HG02571 (cell line): ENCODE data around the gene CIDEB.

Experiments
- ATAC-seq: cut with Tn5 transposase; IDR thresholded peaks from one replicate; pipeline ENCODE4 v1.9.1; 2021; ENCODE audit warnings: mild to moderate bottlenecking, moderate library complexity; ENCODE audit not compliant: unreplicated experiment

The CIDEB gene

GRCh38 chr14:24313913-24314312, 6.1 kb upstream of the CIDEB start:
- no peak for ATAC-seq

- no peak for ATAC-seq
Observed at GRCh38 chr14:24312736-24313507, 5.1 kb upstream of the CIDEB start.

- no peak for ATAC-seq
Observed at GRCh38 chr14:24311837-24312615, 4.2 kb upstream of the CIDEB start.

DNA sequence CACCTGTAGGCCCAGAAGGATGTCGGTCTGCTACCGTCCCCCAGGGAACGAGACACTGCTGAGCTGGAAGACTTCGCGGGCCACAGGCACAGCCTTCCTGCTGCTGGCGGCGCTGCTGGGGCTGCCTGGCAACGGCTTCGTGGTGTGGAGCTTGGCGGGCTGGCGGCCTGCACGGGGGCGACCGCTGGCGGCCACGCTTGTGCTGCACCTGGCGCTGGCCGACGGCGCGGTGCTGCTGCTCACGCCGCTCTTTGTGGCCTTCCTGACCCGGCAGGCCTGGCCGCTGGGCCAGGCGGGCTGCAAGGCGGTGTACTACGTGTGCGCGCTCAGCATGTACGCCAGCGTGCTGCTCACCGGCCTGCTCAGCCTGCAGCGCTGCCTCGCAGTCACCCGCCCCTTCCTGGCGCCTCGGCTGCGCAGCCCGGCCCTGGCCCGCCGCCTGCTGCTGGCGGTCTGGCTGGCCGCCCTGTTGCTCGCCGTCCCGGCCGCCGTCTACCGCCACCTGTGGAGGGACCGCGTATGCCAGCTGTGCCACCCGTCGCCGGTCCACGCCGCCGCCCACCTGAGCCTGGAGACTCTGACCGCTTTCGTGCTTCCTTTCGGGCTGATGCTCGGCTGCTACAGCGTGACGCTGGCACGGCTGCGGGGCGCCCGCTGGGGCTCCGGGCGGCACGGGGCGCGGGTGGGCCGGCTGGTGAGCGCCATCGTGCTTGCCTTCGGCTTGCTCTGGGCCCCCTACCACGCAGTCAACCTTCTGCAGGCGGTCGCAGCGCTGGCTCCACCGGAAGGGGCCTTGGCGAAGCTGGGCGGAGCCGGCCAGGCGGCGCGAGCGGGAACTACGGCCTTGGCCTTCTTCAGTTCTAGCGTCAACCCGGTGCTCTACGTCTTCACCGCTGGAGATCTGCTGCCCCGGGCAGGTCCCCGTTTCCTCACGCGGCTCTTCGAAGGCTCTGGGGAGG, 3.1 kb upstream of the CIDEB start, which contains the start of gene LTB4R:
Gene LTB4R, plus strand, starts transcription at position 857 of the 959 bp plus-strand sequence. CDS start 4,150 bp downstream, outside the sequence.
- ATAC-seq = peak; percentile 55

DNA sequence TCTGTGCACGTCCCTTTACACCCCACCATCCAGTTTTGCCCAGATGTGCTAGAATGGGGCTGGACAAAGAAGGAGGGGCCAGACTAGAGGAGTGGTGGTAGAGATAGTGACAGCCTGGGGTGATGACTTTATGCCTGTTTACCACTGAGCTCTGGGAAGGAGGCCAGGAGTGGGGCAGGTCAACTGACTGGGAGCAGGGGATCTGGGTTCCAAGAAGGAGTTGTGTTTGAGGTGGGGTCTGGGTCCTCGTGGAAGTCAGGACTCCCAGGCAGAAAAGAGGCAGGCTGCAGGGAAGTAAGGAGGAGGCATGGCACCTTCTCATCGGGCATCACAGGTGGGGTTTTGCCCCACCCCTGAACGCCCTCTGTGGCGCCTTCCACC, 2.5 kb upstream of the CIDEB start:
- no peak for ATAC-seq

- no peak for ATAC-seq
Observed at GRCh38 chr14:24309538-24310264, 1.9 kb upstream of the CIDEB start, which contains the start of gene LTB4R2. Gene LTB4R2, plus strand, starts transcription at chr14:24310140. Its CDS starts 525 bp downstream, at chr14:24310665.

DNA sequence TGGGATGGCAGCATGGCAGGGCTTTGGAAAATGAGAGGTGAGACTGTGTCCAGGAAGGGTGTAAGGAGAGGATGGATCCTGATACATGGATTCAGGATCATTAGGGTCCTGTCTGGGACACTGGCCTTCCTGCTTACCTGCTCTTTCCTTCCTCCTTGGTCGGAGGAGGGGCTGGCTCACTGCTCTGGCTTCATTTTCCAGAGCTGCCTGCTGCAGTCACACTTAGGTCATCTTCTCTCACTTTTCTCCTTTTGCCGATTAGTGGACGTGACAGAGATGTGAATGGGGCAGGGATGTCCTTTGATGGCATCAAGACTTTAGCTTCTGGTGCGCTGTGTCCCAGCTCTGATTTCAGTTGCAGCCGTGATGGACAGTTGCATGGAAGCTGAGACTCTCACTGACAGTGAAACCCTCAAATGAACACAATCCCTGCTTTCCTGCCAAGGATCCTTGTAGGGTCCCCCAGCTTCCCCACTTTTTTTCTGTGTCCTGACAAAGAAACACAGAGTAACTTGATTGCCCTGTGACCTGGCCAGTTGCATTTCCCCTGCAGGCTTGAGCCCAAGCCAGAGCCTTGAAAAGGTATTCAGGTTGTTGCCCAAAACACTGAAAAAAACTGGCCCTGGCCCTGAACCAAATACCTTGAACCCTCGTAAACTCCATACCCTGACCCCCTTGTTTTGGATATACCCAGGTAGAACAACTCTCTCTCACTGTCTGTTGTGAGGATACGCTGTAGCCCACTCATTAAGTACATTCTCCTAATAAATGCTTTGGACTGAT, 756 bp upstream of the CIDEB start:
- ATAC-seq = no peak

DNA sequence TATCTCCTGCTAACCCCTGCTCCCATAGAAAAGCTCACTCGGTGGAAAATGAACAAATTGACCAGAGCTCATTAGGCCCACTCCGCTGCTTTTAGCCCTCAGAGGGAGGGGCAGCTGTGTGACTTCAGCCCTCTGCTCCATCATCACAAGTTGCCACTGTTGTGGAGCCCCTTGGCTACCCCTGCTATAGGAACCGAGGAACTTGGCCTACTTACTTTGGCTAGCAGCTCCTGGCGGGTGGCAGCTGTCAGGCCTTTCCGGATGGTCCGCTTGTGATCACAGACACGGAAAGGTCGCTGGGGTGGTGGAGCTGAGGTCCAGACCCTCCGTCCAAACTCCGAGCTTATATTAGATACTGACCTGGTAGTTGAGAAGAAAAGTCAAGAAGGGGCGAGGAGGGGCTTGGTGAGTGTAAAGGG, 612 bp downstream of the CIDEB start:
- ATAC-seq = no peak

GRCh38 chr14:24304019-24304387, 3.8 kb downstream of the CIDEB start:
- ATAC-seq = no peak

DNA sequence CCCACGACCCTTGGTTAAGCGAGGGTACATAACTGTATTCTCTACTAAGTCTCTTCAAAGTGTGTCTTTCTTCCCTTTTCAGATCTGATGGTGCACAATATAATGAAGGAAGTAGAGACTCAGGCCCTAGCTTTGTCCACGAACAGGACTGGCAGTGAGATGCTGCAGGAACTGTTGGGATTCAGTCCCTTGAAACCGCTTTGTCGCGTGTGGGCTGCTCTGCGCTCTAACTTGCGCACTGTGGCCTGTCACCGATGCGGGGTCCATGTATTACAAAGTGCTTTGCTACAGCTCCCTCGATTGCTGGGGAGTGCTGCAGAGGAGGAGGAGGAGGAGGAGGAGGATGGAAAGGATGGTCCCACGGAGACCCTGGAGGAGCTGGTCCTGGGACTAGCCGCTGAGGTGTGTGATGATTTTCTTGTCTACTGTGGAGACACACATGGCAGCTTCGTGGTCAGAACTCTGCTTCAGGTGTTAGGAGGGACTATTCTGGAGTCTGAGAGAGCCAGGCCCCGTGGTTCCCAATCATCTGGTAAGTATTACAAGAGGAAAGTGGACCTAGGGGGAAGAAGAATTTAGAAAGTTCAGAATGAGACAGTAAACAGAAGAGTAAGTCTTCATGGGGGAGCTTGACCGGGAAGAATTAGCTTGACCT, 7.3 kb downstream of the CIDEB start:
- no peak for ATAC-seq

DNA sequence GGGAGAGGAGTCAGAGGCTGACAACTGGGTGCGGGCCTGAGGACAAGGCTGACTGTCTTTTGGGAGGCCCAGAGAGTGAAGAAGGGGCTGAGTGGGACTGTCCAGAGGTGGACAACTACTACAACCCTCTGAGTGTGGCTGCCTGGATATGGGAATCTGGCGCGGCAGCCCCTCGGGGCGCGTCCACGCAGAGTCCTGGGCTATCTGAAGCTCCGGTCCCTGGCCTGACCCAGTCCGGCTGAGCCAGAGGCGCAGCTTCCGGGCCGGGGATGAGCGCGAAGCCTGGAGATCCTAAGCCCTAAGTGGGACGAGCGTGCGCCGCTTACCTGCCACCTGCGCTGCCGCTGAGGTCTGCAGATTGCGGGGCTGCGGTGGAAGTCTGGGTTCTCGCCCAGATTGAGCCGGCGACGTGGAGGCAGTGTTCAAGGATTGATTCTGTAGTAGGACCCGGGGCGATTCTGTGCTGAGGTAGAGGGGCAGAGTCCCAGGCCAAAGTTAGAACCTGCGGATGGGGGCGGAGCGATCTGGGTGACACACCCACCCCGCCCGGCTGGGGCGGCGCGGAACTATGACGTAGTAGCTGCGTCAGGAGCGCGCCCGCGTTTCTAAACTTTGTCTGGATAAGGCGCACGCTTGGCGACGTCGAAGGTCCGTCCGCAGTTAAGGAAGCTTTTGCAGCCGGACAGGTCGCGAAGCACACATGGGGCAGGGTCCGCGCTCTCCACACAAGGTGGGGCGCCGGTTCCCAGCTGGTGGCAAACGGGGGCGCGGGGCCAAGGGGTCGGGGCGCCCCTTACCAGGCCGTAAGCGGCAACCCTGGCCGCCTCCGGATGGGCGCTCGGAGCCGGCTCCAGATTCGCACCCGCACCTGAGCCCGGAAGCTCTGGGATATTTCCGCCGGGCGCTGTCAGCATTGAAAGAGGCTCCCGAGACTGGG, 8.3 kb downstream of the CIDEB start, which contains the start of the genes DHRS1 and NOP9:
Gene DHRS1, minus strand, starts transcription at position 526 of the 937 bp plus-strand sequence. CDS start 674 bp downstream, outside the sequence.
Gene NOP9, plus strand, starts transcription at position 596 of the 937 bp plus-strand sequence. Its CDS starts 105 bp downstream, at position 701.
- peak; percentile 59 for ATAC-seq

DNA sequence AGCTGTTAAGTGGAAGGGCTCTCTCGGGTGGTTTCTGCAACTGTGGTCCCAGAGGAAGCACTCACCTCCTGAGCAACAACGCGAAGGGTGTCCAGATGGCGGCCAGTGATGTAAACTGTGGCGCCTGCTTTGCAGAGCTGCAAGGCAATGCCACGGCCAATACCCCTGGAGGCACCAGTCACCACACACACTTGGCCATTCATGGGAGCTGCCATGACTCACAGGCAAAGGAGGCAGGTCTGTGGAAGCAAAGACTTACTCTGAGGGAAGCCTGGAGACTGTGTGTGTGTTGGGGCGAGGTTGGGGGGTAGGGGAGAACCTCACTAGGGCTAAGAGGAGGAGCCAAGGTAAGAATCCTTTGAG, 8.9 kb downstream of the CIDEB start:
- ATAC-seq = no peak

DNA sequence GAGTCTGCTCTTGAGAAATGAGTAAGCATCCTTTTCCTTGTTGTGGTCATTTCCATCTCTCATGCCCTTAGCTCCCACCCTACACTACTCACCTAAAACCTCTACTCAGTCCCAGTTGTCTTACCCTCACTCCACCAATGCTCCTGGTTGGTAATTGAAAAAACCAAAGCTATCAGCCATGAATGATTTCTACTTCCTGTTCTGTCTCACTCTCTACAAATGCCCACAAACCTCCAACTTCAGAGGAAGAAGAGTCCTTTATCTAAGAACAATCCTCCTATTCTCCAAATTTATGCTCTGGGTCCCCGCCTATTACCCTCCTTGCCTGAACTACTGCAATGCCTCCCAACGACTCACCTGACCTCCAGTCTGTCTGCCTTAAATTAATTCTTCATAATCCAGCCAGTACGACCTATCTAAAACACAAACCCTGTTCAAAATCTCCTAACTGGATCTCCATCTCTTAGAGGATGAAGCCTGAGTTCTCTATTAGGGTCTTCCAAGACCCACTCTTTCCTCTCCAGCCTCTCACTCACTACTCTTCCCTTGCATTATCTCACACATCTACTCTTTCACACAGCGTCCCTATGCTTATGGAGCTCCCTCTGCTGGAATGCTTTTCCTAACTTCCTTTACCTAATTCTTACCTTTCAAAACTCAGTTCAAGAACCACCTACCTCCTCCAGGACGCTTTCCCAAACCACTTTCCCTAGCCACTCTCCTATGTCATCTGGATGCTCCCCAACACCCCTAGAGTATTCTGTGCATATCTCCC, 10.4 kb downstream of the CIDEB start:
- no peak for ATAC-seq

GRCh38 chr14:24296341-24297157, 11.2 kb downstream of the CIDEB start:
- ATAC-seq = no peak

GRCh38 chr14:24293525-24293924, 14.3 kb downstream of the CIDEB start:
- ATAC-seq = no peak
